NT2/D1 (cell line): ENCODE measurements around the gene DUSP14.

Experiments
- SUZ12 ChIP-seq: IDR thresholded peaks from 2 replicates; pipeline ENCODE4 v1.6.1; 2011; ENCODE audit not compliant: insufficient read length, insufficient read depth; ENCODE audit errors: extremely low read depth
- YY1 ChIP-seq: IDR thresholded peaks from 2 replicates; pipeline ENCODE4 v1.6.1; 2011; ENCODE audit not compliant: insufficient read length, insufficient read depth
- ZNF274 ChIP-seq: IDR thresholded peaks from 2 replicates; pipeline ENCODE4 v1.6.1; 2011; ENCODE audit warnings: mild to moderate bottlenecking, low read depth, low read length

DNA sequence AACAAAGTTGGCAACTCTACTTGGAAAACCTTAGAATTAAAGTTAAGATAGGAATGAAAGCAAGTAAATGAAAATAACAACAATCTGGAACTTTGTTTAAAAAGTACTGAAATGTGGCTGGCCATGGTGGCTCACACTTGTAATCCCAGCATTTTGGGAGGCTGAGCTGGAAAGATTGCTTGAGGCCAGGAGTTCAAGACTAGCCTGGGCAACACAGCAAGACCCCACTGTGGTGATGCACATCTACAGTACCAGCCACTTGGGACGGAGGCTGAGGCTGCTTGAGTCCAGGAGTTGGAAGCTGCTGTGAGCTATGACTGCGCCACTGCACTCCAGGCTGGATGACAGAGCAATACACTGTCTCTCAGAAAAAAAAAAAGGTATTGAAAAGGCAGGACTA is 67.8 kb downstream of the DUSP14 start:
- TF ChIP-seq ZNF274 (no peak), YY1 (no peak), SUZ12 (no peak)
